RCC 7860 (cell line): ENCODE results near the gene RAI14.
"Not testable (repeated sequence)": the region's sequence is repeated elsewhere in the genome, so short reads cannot be mapped to it uniquely, and the experiment has no call there.

Source experiments
- DNase-seq: peaks from one replicate; pipeline ENCODE4 v3.0.0-alpha.2; 2015; ENCODE audit warnings: low spot score
- FAIRE-seq: peaks from 2 replicates; lab custom pipeline; 2012; peaks lifted over from hg19 to GRCh38; lab: Jason Lieb, UNC

The RAI14 gene

DNA sequence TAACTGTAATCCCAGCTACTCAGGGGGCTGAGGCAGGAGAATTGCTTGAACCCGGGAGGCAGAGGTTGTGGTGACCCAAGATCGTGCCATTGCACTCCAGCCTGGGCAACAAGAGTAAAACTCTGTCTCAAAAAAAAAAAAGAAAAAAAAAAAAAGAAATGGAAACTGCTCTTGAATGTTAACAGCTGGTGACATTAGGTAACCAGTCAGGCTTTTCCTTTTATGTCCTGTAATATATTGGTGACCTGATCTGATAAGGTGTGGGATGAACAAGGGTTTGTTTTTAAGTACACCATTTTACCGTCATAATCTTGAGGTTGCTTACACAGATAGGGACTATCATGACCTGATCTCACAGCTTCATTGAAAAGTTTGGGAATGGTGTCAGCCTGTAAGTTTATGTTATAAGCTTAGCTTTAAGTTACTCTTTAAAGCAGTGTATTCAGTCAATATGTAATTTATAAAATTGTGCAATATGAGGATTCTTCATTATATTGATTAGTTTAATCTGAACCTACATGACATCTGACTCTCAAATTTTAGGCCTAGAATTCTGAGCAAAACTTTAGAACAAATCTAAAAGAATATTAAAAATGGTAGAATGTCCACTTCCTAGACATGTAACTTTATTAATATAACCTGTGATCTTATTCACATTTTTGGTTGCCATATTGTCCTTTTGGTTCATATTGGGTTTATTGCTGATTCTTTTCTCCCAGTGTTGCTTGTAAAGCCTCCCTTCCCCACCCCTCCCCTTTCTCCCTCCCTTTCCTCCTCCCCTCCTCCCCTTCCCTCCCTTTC, 41.4 kb downstream of the RAI14 start:
- FAIRE-seq (no peak), DNase-seq (no peak)

DNA sequence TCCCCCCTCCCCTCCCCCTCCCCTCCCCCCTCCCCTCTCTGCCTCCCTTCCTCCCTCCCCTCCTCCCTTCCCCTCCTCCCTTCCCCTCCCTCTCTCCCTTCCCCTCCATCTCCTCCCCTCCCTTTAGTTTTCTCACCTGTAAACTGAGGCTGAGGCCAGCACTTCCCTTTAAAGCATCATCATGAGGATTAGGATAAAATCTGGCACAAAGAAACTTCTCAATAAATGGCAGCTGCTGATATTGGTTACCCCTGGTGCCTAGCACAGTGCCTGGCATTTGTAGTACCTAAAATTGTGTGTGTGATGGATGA, 41.9 kb downstream of the RAI14 start:
- no peak for DNase-seq
- no peak for FAIRE-seq

DNA sequence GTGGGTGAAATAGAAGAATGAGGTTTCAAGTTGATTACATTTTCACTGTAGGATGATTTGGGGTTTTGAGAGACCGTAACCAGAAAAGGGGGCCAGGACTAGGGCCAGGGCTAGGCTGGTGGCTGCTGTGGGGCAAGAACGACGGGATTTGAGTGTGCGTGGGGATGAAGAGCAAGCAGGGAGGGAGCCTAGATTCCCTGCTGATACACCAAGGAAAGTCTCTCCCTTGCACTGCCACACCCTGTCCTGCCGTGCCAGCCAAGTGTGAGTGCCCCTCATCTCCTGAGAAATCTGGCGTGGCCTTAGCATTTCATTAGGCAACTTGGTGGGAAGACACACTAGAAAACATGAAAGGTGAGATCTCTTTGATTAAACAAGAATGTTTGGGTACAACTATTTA, 42.6 kb downstream of the RAI14 start:
- DNase-seq (no peak), FAIRE-seq (no peak)

GRCh38 chr5:34699155-34700077, 43.3 kb downstream of the RAI14 start:
- FAIRE-seq (no peak), DNase-seq (no peak)

- FAIRE-seq = no peak
Measured at GRCh38 chr5:34700078-34700452, 43.9 kb downstream of the RAI14 start.

GRCh38 chr5:34701442-34701841, 45.3 kb downstream of the RAI14 start:
- FAIRE-seq, DNase-seq: not testable (repeated sequence)

More at GRCh38 chr5:34700078-34700452, 43.9 kb downstream of the RAI14 start:
- DNase-seq = no peak

DNA sequence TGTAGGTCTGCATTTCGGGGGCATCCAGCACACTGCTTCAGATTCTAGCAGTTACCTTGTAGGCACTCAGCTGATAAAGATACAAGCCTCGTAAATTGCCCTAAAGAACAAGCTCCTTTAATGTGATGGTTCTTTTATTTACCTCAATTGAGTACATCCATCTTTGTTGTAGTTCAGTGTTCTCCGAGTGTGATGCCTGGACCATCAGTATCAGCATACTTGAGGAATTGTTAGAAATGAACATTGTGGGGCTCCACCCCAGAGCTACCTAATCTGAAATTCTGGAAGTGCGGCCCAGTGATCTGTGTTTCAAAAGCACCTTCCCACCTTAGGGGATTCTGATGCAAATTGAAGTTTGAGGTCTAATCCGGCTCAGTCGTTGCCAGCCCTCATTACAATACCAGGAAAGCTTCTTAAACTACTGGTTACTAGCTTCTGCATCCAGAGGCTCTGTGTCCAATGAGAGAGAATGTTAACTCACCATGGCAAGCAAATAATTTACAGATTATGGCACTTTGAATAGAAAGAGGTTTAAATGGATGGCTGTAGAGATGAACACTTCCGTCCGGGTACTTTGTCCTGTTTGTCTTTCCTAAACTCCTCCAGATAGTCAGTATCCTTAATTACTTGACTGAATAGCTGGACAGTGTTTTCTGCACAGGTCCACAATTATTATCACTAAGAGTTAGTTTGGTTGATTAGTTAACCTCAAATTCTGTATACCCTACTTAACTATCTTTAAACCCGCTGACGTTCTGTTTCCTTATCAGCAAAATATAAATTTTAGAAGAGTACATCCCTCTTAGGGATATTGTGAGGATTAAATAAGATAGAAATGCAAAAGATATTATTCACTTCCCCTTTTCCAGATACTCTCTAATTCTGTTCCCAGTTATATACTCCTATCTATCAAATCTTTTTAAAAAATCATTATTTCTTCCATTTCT, 47.9 kb downstream of the RAI14 start:
- FAIRE-seq = no peak
- DNase-seq = no peak

DNA sequence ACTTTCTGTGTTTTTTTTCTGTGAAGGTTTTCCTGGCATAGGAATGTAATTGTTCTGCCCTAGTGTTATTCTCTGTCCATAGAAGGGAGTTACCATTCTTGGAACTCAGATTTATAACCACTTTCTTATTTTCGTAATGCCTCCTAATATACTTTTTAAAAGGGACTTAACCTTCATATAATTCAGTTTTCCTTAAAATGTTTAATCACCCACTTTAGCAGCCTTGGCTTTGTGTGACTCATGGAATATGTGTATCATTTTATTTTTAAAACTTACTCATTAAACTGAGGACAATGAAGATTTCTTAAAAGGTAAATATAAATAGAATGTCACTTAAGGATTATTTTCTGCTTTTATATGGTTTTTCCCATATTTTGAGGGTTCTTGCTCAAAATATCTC, 50.0 kb downstream of the RAI14 start:
- FAIRE-seq = peak; percentile 49
- DNase-seq = no peak

GRCh38 chr5:34707451-34708107, 51.5 kb downstream of the RAI14 start:
- DNase-seq = no peak
- FAIRE-seq = no peak

DNA sequence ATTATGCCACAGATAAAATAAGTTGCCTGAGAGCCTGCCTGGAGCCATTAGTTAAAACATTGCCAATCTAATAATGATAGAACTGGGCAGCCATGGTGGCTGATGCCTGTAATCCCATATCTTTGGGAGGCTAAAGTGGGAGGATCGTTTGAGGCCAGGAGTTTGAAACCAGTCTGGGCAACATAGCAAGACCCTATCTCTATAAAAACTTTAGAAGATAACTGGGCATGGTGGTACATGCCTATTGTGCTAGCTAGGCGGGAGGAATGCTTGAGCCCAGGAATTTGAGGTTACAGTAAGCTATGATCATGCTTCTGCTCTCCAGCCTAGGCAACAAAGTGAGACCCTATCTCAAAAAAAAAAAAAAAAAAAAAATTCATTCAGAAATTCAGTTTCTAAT, 52.6 kb downstream of the RAI14 start:
- no peak for FAIRE-seq
- DNase-seq = peak; percentile 31

DNA sequence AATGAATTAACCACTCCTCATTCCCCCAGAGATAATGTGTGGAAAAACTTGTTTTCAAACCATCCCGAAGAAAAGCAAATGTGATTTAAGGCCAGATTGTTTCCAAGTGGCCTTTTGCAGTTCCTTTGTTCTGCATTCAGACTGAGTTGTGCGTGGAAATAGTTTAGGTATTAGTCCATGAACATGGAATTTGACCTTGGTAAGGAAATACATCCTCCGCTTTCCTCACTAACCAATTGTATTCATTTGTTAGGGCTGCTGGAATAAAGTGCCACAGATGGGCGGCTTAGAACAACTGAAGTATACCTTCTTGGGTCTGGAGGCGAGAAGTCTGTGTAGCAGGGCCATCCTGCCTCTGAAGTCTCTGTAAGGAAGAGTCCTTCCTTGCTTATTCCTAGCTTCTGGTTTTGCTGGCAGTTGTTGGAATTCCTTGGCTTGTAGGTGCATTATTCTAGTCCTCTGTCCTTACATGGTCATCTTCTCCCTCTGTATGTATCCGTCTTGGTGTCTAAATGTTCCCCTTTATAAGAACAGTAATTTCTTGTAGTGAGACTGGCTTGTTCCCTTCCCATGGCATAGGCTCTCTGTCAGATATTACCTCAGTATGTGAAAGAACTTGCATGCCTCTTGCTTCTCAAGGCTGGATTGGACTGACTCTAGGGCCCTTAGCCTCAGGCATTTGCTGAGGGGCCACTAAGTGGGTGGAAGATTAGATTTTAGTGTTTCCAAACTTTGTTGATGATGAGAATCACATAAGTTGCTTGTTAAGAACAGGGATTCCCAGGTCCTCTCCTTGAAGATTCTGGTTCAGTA, 53.9 kb downstream of the RAI14 start:
- FAIRE-seq (peak; percentile 86), DNase-seq (peak; percentile 88)

- no peak for DNase-seq
- no peak for FAIRE-seq
Measured at GRCh38 chr5:34712565-34712964, 56.4 kb downstream of the RAI14 start.

DNA sequence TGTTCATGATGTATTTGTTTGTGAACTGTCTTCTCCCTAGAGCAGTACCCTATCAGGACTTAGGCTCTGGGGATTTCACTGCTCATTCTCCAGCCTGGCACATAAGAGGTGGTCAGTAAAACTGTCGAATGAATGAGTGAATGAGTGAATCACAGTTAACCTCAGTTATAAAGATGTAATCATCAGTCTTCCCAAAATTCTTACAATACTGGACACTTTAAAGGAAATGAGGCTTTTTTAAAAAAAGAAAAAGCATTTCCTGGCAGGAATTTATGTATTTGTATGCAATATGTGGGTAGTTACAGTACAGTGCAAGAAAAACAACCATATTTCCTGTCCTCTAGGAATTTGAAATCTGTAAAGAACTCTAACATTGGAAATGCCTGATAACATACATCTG, 59.6 kb downstream of the RAI14 start:
- FAIRE-seq (peak; percentile 61), DNase-seq (peak; percentile 21)

- no peak for FAIRE-seq
- DNase-seq = peak; percentile 72
Measured at GRCh38 chr5:34716986-34717385, 60.9 kb downstream of the RAI14 start.

DNA sequence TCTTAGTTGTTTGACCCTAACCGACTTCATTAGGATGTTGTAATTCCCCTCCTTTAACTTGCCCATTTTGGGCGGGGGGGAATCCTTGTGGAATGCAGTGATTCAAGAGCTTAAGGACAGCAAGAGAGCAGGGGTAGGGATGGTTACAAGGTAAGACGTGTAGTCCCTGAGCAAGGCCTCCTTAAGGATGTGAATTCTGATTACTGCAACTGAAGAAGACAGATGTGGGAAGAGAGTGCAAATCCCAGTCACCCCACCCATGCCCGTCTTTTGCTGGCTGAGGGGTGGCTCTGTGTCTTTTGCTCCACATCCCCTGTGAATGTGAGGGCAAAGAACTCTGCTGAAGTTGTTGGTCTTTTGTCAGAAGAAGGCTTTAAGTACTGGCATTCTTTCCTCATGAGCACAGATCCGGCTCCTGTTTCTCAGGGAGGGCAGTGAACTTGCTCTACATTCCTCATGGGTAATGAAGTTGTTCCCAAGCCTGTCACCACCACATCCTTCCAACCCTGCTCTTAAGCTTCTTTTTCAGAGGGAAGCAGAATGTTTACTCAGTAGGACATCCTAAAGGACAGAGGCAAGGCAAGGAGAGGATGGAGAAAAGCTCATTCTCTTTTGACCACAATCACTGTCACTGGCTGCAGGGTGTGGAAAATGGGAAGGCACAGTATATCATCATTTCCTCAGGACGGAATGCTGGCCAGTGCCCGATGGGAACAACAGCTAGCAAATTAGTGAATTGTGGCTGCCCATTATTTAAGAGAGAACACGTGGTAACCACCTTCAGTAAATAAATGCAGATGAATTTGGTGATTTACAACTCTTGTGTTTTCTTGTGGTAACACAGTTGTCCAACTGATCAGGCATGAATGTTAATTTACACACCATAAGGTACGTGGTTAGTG, 61.5 kb downstream of the RAI14 start:
- peak; percentile 99 for FAIRE-seq
- DNase-seq = peak; percentile 100

DNA sequence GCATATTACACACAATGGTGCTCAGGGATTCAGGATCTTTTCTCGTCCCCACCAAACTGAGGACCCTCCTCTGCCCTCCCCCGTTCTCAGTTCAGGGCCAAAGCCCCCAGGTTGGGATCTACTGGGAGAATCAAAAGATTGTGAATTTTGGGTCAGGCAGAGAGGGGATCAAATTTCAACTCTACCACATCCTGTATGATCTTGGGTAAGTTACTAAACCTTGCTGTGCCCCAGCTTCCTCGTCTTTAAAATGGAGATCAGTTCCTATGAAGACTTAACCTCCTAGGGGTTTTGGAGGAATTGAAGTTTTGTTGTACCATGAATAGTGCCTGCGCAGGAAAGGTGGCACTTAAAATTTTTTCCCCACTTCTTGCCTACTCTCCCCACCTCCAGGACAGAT, 62.4 kb downstream of the RAI14 start:
- DNase-seq = no peak
- FAIRE-seq = no peak

- DNase-seq = no peak
- FAIRE-seq = no peak
Measured at GRCh38 chr5:34719029-34719428, 62.9 kb downstream of the RAI14 start.

DNA sequence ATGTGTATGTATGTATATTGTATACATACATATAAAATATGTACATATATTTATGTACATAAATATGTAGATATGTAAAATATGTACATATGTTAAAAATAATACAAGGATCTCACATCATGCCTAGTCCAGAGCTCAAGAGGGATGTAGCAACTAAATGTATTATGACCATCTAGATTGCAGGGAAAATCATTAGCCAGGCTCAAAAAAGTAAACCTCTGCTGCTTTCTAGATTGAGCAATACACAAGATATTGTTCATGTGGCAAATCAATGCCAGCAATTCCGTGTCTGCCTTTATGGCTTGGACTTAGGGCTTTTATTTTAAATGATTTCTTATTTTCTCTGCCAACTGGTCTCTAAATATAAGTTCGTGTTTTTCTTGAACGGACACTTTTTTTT, 65.2 kb downstream of the RAI14 start:
- no peak for DNase-seq
- FAIRE-seq = peak; percentile 42

GRCh38 chr5:34722183-34722582, 66.1 kb downstream of the RAI14 start:
- DNase-seq (no peak), FAIRE-seq (no peak)
